GM21528 (cell line): ENCODE data around the gene C12orf60.
"Not testable (repeated sequence)": the region's sequence is repeated elsewhere in the genome, so short reads cannot be mapped to it uniquely, and the experiment has no call there.

ENCODE experiments used
- ATAC-seq: cut with Tn5 transposase; IDR thresholded peaks from one replicate; pipeline ENCODE4 v1.9.1; 2021; ENCODE audit warnings: mild to moderate bottlenecking, moderate library complexity; ENCODE audit not compliant: unreplicated experiment, low FRiP score

The C12orf60 gene

GRCh38 chr12:14803011-14803829 lies at the start of gene C12orf60, which contains the start of gene WBP11:
Gene C12orf60 (plus strand): TSS chr12:14803670. CDS start chr12:14822936, 19,266 bp downstream.
Gene WBP11 (minus strand): TSS chr12:14803478. CDS start chr12:14801383, 2,095 bp downstream.
- peak; percentile 100 for ATAC-seq

- no peak for ATAC-seq
Observed at GRCh38 chr12:14756334-14757143, 46.9 kb upstream of the C12orf60 start.

GRCh38 chr12:14759711-14760280 lies 43.7 kb upstream of the C12orf60 start:
- ATAC-seq = not testable (repeated sequence)

- ATAC-seq = no peak
Observed at GRCh38 chr12:14765398-14765797, 38.1 kb upstream of the C12orf60 start.

- not testable (repeated sequence) for ATAC-seq
Observed at GRCh38 chr12:14766020-14766419, 37.5 kb upstream of the C12orf60 start.

GRCh38 chr12:14766649-14767215 lies 36.7 kb upstream of the C12orf60 start:
- no peak for ATAC-seq

- no peak for ATAC-seq
Observed at GRCh38 chr12:14767617-14768016, 35.9 kb upstream of the C12orf60 start.

GRCh38 chr12:14768823-14769405 lies 34.6 kb upstream of the C12orf60 start:
- no peak for ATAC-seq

GRCh38 chr12:14769466-14769968 lies 34.0 kb upstream of the C12orf60 start:
- ATAC-seq = peak; percentile 2

GRCh38 chr12:14769969-14770495 lies 33.4 kb upstream of the C12orf60 start:
- peak; percentile 47 for ATAC-seq

GRCh38 chr12:14770496-14771461 lies 32.7 kb upstream of the C12orf60 start:
- peak; percentile 31 for ATAC-seq

- ATAC-seq = no peak
Observed at GRCh38 chr12:14771651-14772137, 31.8 kb upstream of the C12orf60 start.

- ATAC-seq = no peak
Observed at GRCh38 chr12:14772946-14773345, 30.5 kb upstream of the C12orf60 start.

GRCh38 chr12:14773685-14774073 lies 29.8 kb upstream of the C12orf60 start:
- peak; percentile 7 for ATAC-seq

GRCh38 chr12:14774074-14774905 lies 29.2 kb upstream of the C12orf60 start:
- ATAC-seq = peak; percentile 53

GRCh38 chr12:14774906-14775635 lies 28.4 kb upstream of the C12orf60 start:
- ATAC-seq = no peak

- ATAC-seq = no peak
Observed at GRCh38 chr12:14775636-14775980, 27.9 kb upstream of the C12orf60 start.
